Measurements from ENCODE around the gene MAGIX. TPM values are rescaled to one million over a fixed set of nuclear protein-coding genes. Genes with fewer than 3 reads are reported as not detected.

MAGIX gene
- total and polyA plus RNA-seq, 2 of the 4 experiments (the other 2 are of a cell fraction): 0.72 to 1.1 TPM

DNA sequence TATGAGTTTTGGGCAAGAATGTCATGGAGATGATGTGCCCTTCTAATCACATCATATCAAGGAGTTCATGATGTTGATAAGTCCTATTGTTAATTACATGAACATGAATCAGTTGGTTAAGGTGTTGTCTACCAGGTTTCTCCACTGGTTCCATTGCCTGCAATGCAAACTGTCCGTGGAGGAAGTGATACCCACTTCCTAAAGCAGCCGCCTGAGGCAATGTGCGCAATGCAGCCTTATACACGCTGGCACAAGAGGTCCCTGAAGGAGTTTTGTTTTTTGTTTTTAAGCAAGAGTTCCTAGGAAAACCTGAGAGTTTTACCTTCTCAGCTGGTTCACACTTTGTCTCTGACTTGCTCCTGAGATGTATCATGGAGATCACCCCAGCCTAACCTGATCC is 33.1 kb upstream of the MAGIX start:
- no peaks in the 10 kb centered on the region for H4K20me1 ChIP-seq (ENCODE audit: insufficient read depth, low read length)
- no peak overlapping the region for H2BK15ac ChIP-seq (ENCODE audit: low read depth, low read length)
- no peak overlapping the region for H4K91ac ChIP-seq (ENCODE audit: insufficient read depth, low read depth, low read length)
- no peak overlapping the region for H2BK20ac ChIP-seq (ENCODE audit: low read depth, low read length)
- no TSS peak for BruUV-seq (replicated peaks)
- H3K4me3 ChIP-seq (ENCODE audit: insufficient read depth, low read depth, low read length): no peak overlapping the region
- in situ Hi-C loops (cut with MboI; ENCODE audit: low sequenced_read_pairs) (no loop called here), intact Hi-C loops (cut with micrococcal nuclease) (no loop called here), dilution Hi-C loops (cut with HindIII; ENCODE audit: low sequenced_read_pairs, unreplicated experiment) (no loop called here)
- H2AK5ac ChIP-seq (ENCODE audit: low read depth, low read length): no peak overlapping the region
- WGBS, 2 experiments (ENCODE audit: extremely low coverage in 2 of 2, insufficient read length in 1 of 2): 60% methylated on average over 1 of the region's 4 CpGs; no CpG with 5 or more reads in 1 of the 2 experiments
- no peaks in the 10 kb centered on the region for H3K27me3 ChIP-seq (ENCODE audit: control insufficient read depth, insufficient read depth, low read length)
- H3K79me1 ChIP-seq (ENCODE audit: low read depth in 1 of 2, low read length in 2 of 2): no peaks in the 10 kb centered on the region
- no peak overlapping the region for H3K27ac ChIP-seq (ENCODE audit: insufficient read depth, low read length)
- no peak overlapping the region for H3K23ac ChIP-seq (ENCODE audit: low read depth, low read length)
- no peak overlapping the region for H2BK120ac ChIP-seq (ENCODE audit: low read depth, low read length)
- ATAC-seq (ENCODE audit: low read depth): no peak
- no peaks in the 10 kb centered on the region for H3K4me1 ChIP-seq (ENCODE audit: control insufficient read depth, insufficient read depth, low read length)
- no peak for DNase-seq
- H3K4me2 ChIP-seq (ENCODE audit: low read depth, low read length): no peak overlapping the region
- no peak for TF ChIP-seq FOS (IDR thresholded peaks at IDR 0.05; ENCODE audit: low read depth, low read length)
- TF ChIP-seq CHD1 (IDR thresholded peaks at IDR 0.05; ENCODE audit: low read depth, low read length): no peak
- TF ChIP-seq, protein P1, sequence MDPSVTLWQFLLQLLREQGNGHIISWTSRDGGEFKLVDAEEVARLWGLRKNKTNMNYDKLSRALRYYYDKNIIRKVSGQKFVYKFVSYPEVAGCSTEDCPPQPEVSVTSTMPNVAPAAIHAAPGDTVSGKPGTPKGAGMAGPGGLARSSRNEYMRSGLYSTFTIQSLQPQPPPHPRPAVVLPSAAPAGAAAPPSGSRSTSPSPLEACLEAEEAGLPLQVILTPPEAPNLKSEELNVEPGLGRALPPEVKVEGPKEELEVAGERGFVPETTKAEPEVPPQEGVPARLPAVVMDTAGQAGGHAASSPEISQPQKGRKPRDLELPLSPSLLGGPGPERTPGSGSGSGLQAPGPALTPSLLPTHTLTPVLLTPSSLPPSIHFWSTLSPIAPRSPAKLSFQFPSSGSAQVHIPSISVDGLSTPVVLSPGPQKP (IDR thresholded peaks at IDR 0.05; ENCODE audit: borderline replicate concordance, low read depth, low read length): no peak
- TF ChIP-seq, protein P2, sequence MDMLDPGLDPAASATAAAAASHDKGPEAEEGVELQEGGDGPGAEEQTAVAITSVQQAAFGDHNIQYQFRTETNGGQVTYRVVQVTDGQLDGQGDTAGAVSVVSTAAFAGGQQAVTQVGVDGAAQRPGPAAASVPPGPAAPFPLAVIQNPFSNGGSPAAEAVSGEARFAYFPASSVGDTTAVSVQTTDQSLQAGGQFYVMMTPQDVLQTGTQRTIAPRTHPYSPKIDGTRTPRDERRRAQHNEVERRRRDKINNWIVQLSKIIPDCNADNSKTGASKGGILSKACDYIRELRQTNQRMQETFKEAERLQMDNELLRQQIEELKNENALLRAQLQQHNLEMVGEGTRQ (IDR thresholded peaks at IDR 0.05; ENCODE audit: low read depth, low read length): no peak
- no peak for TF ChIP-seq RFX5 (IDR thresholded peaks at IDR 0.05; ENCODE audit: low read depth, low read length)
- no peak for TF ChIP-seq MAFK (IDR thresholded peaks at IDR 0.05; ENCODE audit: low read depth, low read length)
- no peak for TF ChIP-seq CEBPB (IDR thresholded peaks at IDR 0.05; ENCODE audit: low read depth, low read length)
- TF ChIP-seq MAZ (IDR thresholded peaks at IDR 0.05; ENCODE audit: borderline replicate concordance, low read depth, low read length): no peak
- no peak for TF ChIP-seq NFE2L2 (IDR thresholded peaks at IDR 0.05; ENCODE audit: low read depth, low read length)
- TF ChIP-seq, protein P3, sequence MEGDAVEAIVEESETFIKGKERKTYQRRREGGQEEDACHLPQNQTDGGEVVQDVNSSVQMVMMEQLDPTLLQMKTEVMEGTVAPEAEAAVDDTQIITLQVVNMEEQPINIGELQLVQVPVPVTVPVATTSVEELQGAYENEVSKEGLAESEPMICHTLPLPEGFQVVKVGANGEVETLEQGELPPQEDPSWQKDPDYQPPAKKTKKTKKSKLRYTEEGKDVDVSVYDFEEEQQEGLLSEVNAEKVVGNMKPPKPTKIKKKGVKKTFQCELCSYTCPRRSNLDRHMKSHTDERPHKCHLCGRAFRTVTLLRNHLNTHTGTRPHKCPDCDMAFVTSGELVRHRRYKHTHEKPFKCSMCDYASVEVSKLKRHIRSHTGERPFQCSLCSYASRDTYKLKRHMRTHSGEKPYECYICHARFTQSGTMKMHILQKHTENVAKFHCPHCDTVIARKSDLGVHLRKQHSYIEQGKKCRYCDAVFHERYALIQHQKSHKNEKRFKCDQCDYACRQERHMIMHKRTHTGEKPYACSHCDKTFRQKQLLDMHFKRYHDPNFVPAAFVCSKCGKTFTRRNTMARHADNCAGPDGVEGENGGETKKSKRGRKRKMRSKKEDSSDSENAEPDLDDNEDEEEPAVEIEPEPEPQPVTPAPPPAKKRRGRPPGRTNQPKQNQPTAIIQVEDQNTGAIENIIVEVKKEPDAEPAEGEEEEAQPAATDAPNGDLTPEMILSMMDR (conservative IDR thresholded peaks at IDR 0.05; ENCODE audit: low read depth, low read length): no peak
- TF ChIP-seq SMC3 (IDR thresholded peaks at IDR 0.05; ENCODE audit: low read depth, low read length): no peak
- TF ChIP-seq POLR2A (IDR thresholded peaks at IDR 0.05; ENCODE audit: low read depth, low read length): no peak
- no peak overlapping the region for H2AFZ ChIP-seq (replicated peaks; ENCODE audit: low read length, poor library complexity)
- no peak overlapping the region for H4K8ac ChIP-seq (ENCODE audit: low read depth in 2 of 2, low read length in 2 of 2)
- no peak overlapping the region for H4K5ac ChIP-seq (ENCODE audit: low read depth, low read length)
- no peaks in the 10 kb centered on the region for H3K36me3 ChIP-seq (ENCODE audit: control insufficient read depth, insufficient read depth, low read length)
- no peak overlapping the region for H2BK5ac ChIP-seq (ENCODE audit: low read depth, low read length, poor library complexity, severe bottlenecking)
- CTCF ChIA-PET: no interaction called here
- no peak overlapping the region for H3K56ac ChIP-seq (ENCODE audit: extremely low read depth, insufficient read depth, low read length)
- H2AK9ac ChIP-seq (replicated peaks; ENCODE audit: low read depth, low read length, poor library complexity): no peak overlapping the region
- no peaks in the 10 kb centered on the region for H3K9me3 ChIP-seq (ENCODE audit: control insufficient read depth, insufficient read depth, low read length)
- POLR2A ChIA-PET (ENCODE audit: unreplicated experiment): no interaction called here
- H3K9ac ChIP-seq (ENCODE audit: low read depth, low read length): no peak overlapping the region
- no peaks in the 10 kb centered on the region for H3K9me1 ChIP-seq (ENCODE audit: insufficient read depth, low read length)
- H3K18ac ChIP-seq (ENCODE audit: low read depth, low read length): no peak overlapping the region
- no peak overlapping the region for H3K14ac ChIP-seq (replicated peaks; ENCODE audit: low read depth, low read length)
- H3K4ac ChIP-seq (ENCODE audit: low read depth, low read length): no peak overlapping the region
